SH-SY5Y (cell line): ENCODE results near the gene PIK3R1.

Experiments
- GATA2 ChIP-seq: IDR thresholded peaks from 2 replicates; pipeline ENCODE4 v1.6.1; 2011; ENCODE audit warnings: mild to moderate bottlenecking, low read depth, low read length
- GATA3 ChIP-seq: IDR thresholded peaks from 2 replicates; pipeline ENCODE4 v1.6.1; 2011; ENCODE audit warnings: low read depth, mild to moderate bottlenecking, low read length, moderate library complexity

GRCh38 chr5:68270399-68270975 is 54.9 kb downstream of the PIK3R1 start:
- TF ChIP-seq GATA2: no peak
- TF ChIP-seq GATA3: no peak
